GM18909 (cell line): Measurements from ENCODE around the gene APBA2.

ENCODE experiments used
- ATAC-seq: cut with Tn5 transposase; IDR thresholded peaks from one replicate; pipeline ENCODE4 v1.9.1; 2021; ENCODE audit warnings: mild to moderate bottlenecking; ENCODE audit not compliant: unreplicated experiment, poor library complexity

APBA2 gene

DNA sequence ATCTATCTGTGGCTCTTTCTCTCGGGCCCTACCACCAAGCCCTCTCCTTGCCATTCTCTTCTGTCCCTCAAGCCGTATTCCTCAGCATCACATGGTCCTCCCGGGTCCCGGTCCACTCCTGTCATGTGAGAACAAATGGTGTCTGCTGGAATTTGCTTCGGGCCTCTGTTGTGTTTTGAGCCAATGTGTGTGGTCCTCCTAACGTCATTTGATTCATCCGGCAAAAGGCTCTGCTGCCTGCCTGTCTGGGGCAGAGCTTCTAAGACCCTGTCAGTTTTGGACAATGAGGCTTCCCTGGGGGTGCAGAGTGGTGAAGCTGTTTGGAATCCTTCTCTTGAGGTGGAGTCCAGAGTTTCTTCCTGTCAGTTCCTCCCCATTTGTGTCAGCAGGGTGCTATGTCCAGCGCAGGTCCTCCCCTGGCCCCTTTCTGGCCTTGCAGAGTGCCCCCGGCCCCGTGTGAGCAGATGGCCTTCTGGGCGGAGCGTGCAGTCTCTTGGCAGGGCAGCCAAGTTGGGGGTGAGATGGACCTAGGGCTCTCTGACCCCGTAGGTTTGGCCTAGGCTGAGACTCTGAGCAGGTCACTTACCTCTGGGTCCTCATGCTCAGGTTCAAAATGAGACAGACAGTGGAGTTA, 93.6 kb downstream of the APBA2 start:
- no peak for ATAC-seq

DNA sequence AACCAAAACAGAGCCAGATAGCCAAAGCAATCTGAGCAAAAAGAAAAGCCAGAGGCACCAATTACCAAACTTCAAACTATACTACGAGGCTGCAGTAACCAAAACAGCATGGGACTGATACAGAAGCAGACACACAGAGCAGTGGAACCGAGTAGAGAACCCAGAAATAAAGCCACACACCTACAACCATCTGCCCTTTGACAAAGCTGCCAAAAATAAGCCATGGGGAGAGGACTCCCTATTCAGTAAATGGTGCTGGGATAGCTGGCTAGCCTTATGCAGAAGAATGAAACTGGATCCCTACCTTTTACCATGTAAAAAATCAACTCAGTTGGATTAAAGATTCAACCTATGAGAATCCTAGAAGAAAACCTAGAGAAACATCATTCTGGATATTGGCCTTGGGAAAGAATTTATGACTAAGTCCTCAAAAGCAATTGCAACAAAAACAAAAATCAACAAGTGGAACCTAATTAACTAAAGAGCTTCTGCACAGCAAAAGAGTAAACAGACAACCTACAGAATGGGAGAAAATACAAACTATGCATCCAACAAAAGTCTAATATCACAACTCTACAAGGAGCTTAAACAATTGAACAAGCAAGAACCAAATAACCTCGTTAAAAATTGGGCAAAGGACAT, 95.1 kb downstream of the APBA2 start:
- ATAC-seq = no peak

DNA sequence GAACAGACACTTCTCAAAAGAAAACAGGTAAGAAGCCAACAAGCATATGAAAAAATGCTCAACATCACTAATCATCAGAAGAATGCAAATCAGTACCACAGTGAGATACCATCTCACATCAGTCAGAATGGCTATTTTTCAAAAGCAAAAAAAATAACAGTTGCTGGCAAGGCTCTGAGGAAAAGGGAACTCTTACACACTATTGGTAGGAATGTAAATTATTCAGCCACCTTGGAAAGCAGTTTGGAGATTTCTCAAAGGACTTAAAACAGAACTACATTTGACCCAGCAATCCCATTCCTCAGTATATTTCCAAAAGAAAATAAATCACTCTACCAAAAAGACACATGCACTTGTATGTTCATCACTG, 95.6 kb downstream of the APBA2 start:
- ATAC-seq = no peak

DNA sequence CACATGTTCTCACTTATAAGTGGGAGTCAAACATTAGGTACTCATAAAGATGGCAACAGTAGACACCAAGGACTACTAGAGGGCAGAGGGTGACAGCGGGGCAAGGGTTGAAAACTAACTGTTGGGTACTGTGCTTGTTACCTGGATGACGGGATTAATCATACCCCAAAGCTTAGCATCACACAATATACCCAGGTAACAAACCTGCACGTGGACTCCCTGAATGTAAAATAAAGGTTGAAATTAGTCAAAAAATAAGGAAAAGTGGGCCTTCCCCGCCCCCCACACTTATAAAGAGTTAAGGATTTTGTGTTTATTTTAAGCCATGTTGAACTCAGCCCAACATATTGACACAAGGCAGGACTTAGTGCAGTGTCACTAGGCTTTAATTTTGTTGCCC, 96.1 kb downstream of the APBA2 start:
- no peak for ATAC-seq

DNA sequence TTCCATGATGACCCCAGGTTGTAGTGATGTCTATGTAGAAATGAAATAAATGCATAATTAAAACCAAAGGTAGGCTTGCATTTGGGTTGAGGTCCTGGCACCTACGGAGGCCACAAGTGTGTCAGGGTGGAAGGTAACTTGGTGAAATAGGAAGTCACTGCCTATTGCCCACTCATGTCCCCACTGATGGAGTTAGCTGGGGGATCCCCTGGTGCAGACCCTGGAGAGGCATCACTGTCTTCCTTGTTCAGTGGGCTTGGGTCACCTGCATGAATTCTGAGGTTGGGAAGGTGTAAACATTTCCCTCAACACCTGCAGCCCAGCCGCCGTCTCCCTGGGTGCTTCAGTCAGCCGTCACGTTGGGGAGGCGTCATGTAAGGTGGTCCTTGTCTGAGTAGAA, 97.1 kb downstream of the APBA2 start:
- ATAC-seq = no peak

DNA sequence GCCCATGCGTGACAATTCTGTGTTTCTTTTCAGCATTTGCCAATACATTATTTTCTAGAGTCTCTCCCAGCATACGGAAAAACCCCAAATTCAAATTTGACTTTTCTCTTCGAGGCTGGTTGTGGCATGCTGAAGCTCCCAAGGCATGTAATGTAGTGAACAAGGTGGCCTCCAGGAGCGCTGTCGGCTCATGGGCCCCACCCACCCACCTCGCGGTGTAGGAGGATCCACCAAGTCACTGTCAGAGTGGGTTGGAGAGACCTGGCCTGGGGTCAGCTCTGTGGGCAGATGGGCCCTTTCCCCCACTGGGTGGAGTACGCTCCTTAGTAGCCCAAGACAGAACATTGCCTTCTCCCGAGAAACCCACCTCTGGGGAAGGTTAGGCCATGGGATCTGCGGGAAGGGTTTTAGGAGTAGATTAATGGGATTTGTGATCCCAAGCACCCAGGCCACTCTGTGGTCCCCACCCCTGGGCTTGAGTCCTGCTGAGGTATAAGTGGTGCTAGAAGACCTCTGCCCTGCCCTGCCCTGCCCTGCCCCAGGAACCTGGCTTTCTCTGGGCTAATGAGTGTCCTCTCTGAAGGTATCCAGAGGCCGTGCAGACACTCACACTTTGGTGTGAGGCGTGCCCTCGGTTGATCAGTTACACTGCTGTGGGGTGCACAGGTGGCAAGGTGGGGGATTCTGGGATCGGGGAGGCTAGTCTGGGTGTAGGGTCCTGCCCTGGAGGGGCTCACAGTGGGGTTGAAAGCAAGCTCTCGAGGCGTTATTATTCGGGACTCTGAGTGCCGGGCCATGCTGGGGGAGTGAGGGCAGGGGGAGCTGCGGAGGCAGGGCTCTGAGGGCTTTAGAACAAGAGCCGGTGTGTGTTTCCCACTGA, 97.9 kb downstream of the APBA2 start:
- ATAC-seq = no peak

DNA sequence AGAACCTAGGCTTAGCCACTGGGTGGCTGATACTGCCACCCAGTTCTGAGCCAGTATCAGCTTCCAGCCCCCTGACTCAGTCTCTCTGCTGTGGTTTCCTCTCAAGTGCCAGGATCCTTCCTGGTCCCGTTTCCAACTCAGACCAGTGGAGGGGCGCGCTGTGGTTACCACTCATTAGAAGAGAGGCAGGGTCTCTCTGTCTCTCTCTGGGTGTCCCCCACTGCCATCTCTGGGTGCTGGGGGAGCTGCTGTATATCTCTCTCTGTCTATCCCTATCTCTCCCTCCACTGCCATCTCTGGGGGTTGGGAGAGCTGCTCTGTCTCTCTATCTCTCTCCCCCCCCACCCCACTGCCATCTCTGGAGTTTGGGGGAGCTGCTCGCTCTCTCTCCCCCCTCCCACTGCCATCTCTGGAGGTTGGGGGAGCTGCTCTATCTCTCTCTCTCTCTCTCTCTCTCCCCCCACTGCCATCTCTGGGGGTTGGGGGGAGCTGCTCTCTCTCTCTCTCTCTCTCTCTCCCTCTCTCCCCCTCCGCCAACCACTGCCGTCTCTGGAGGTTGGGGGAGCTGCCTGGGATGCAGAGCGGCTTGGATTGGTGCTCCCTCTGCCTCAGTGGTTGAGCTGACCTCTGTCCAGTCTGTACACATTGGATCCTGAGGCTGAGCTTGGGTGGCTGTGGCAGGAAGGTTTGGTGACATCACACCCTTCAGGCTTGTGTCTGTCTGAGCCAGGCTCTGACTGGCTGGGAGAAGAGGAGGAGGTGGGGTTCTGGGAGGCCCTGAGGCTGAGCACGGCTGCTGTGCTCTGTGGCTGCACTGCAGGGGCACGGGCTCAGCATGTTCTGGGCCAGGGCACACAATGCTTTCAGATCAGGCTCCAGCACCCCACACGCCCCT, 98.9 kb downstream of the APBA2 start:
- ATAC-seq = no peak

DNA sequence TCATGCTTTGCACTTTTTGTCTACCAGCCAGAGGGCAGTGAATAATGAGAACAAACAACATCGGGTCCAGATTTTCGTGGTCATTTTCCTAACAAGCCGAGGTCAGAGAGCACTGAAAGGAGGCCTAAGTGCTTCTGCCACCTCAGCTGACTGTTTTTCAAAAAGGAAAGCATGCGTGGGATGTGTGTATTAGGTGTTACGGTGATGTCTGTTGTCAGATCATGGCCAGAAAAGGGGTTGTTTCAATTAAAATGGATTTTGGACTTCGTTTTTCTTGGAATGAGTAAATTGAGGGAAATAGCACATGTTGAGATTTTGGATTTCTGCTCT, 99.5 kb downstream of the APBA2 start:
- no peak for ATAC-seq

DNA sequence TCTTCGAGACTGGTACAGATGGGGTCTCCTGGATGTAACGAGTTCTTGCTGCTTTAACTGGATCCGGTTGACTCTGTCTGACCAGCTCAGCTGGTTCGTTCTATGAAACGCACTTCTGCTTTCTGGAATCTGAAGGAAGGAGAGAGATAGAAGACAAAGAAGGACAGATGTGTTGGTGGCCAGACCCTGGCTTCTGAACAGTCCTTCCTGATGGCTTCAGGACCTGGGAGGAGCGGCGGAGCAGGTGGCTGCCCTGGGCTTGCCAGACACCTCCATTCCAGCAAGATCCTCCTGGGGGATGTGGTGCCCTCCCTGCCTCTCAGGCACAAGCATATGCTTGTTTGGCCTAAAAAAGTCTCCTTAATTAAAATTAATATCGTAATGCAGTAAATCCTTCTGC, 99.9 kb downstream of the APBA2 start:
- ATAC-seq = no peak

DNA sequence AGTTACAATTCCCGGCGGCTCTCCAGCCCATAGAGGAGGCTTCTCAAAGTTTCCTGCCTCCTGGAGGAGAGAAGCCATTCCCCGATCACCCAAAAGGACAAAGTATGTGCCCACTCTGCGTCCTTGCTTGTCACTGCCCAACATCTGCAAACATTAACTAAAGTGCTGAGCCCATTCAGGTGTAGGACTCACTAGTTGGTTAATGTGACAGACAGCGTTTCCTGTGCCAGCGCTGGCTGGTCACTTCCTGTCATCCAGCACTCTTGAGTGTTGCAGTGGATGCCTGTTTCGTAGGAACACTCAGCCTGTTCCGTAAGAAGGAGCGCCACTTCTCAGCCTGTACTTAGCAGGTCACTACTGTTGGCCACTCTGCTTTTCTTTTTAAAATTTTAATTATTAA, 100.3 kb downstream of the APBA2 start:
- no peak for ATAC-seq

DNA sequence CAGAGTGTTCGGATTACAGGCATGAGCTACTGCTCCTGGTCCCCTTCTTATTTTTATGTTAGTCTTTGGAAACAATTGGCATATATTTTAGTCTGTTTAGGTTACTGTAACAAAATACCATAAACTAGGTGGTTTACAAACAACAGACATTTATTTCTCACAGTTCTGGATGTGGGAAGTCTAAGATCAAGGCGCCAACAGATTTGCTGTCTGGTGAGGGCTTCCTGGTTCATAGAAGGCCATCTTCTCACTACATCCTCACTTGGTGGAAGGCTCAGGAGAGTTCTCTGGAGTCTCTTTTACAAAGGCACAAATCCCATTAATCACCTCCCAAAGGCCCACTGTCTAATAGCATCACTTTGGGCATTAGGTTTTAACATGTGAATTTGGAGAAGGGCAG, 101.0 kb downstream of the APBA2 start:
- no peak for ATAC-seq

DNA sequence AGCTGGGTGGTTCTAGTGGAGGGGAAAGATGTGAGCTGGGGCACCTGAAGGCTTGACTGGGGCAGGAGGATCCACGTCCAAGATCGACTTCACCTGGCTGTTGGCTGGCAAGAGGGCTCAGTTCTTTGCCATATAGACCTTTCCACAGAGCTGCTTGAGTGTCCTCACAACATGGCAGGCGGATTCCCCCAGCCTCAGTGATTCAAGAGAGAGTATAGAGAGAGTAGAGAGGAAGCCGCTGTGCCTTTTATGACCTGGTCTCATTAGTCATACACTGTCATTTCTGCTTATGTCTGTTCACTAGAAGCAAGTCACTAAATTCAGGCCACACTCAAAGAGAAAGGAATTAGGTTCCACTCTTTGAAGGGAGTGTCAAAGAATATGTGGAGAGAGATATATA, 101.6 kb downstream of the APBA2 start:
- ATAC-seq = no peak

DNA sequence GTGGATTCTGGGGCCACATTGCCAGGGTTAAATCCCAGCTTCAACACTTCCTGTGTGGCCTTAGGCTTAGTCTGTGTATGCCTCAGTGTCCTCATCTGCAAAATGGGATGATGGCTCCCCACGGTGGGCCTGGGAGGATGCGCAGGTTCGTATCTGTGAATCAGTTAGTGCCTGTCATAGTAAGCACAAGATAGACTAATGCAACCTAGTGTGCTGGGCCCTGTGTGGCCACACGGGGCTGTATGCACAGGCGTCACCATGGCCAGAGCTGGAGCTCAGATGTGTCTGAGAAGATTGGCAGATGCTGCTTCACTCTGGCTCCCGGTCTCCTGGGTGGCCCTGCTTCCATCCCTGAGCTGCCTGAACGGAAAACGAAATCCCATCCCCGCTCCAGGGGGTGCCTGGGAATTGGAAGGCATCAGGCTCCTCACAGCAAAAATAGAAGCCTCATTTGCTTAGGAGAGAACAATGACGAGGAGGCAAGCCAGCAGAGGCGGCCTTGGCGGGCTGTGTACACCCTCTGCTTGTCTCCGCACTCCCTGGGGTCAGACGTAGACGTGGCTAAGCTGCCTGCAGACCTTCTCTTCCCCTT, 103.6 kb downstream of the APBA2 start:
- ATAC-seq = no peak

DNA sequence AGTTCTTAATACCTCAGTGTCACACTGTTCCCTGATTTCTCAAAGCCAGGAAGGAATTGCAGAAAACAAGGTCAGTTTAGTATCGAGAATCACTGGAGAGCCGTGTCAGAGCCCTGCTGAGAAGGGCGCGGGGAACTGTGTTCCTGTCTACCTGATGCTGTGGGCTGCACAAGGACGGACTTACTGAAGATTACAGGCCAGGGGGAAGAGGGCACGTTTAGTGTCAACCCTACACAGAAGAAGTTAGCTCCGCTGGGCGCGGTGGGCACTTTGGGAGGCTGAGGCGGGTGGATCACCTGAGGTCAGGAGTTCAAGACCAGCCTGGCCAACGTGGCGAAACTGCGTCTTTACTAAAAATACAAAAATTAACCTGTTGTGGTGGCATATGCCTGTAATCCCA, 104.1 kb downstream of the APBA2 start:
- no peak for ATAC-seq

DNA sequence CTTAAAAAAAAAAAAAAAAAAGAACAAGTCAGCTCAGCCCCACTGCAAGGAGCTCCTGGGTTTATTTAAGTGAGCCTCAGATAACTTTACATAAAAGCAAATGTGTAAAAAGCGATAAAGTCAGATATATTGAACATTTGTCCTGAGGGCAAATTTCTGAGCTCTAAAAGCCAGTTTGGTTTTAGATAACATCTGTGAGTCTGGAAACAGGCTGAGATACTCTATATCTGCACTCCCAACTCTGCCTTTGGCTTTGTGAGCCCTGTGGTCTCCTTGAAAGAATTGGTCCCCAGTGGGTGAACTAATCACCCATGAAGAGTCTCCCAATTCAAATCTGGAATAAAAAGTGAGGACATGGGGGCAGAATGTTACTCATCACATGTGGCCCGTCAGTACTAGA, 104.6 kb downstream of the APBA2 start:
- ATAC-seq = no peak

DNA sequence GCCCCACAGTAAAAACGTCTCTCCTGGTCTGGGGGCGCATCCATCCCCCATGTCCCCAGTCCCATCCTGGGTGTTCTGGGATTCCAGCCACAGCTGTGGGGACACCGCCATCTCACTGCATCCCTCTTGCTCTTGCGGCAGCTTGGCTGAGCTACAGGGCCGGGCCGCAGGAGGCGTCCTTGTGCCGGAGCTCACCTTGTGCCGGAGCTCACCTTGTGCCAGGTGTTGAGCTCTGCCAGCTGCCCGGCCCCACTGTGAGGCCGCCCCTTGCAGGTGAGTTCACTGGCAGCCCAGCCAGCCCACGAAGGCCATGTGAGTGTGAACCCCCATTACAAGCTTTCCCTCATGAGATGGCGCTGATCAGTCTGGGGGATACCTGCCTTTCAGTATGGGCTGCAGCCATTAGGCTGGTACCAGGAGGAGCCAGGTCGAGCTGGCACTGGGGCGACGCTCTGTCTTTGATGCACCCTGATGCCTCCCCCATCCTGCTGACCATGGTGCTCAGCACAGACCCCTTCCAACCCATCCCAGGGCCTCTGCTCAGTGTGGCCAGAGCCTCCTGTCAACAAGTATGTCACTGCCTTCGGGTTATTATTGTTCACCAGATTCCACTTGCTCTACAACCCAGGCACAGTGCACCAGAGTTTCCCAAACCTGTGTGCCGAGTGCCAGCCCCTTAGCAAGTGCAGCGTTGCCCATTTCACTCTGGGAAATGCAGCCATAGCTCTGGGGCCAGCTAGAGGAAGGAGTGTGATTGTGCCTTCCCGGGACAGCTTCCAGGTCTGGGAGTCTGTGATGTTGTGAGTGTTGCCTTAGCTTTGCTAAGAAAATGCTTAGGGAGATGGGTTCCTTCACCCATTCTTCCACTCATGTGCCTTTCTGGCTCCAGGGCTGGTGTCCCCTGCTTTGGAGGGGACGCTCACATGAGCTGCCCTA, 105.7 kb downstream of the APBA2 start:
- ATAC-seq = no peak

DNA sequence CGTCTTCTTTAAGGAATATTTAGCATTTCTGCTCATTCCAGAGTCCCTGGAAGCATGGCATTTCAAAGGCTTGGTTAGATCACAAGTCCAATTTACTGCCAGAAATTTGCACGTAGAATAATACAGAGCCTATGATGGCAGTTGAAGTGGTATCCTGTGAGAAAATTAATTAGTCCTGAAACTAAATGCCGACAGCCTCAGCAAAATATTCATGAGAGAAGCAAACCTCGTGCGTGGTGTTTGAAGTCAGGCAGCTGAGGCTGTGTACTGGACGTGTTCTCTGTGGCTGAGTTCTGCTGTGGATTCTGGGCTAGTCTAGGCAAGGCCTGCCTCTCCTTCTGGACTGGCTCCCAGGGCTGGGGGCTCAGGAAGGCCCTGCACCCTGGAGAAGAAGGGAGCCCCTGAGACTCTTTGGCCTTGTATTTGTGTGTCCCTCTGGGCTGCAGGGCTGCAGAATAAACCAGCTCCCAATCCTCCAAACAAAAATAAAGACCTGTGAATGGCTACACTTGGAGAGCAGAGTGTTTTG, 106.6 kb downstream of the APBA2 start:
- no peak for ATAC-seq

DNA sequence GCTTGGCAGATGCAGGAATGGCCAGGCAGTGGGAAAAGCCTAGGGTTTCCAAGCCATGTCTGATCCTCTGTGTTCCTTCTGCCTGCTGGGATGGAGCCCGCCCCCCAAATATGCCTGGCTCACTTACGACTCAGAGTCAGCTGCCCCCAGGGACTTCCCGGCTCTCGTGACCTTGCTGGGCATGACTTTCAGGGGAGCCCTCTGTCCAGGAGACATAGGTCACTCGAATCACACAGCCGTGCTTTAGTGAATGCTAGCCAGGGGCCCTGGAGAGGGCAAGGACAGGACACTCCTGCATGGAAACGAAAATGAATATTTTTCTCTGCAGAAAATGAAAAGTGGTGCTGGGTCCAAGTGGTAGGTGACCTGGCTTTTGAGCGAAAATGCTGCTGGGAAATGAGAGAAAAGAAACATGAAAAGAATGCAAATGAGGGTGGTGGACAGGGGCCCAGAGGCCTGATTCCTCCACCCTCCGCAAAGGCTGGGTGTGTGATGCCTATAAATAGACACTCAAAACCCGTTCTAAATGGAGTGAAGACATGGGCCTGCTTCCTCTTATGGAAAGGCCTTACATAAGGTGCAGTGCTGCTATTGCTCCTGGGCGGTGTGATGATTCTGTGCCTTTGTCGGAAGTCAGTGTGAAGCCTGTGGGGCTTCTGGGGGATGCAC, 107.4 kb downstream of the APBA2 start:
- ATAC-seq = no peak

DNA sequence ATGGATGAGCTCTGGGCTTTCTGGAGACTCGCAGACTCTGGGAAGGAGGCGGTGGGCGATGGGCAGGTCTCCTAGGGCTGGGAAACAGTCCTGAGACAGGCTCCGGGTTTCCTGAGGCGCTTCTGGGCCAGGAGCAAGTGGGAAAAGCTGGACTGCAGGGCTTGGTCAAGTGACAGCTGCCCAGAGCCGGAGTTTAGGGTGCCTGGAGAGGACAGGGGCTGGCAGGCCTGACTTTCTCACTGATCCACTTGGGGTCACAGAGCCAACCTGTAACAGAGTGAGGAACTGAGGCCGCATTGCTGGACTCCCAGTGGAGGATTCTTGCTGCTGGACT, 107.9 kb downstream of the APBA2 start:
- ATAC-seq = no peak
